GM19467 (cell line): ENCODE results near the gene AK3.
A peak's percentile ranks its signal among the peaks of the same experiment; 100 is the strongest.

Source experiments
- ATAC-seq: cut with Tn5 transposase; IDR thresholded peaks from one replicate; pipeline ENCODE4 v1.9.1; 2021; ENCODE audit warnings: mild to moderate bottlenecking, moderate library complexity; ENCODE audit not compliant: unreplicated experiment

Gene AK3

GRCh38 chr9:4709380-4709779 lies 31.6 kb downstream of the AK3 start:
- no peak for ATAC-seq

GRCh38 chr9:4706971-4707622 lies 33.9 kb downstream of the AK3 start:
- no peak for ATAC-seq

- ATAC-seq: no peak
These were observed 35.0 kb downstream of the AK3 start for GRCh38 chr9:4706021-4706420.

- no peak for ATAC-seq
These were observed 36.9 kb downstream of the AK3 start for GRCh38 chr9:4704129-4704528.

GRCh38 chr9:4701526-4701925 lies 39.5 kb downstream of the AK3 start:
- ATAC-seq: no peak

- ATAC-seq: no peak
These were observed 40.1 kb downstream of the AK3 start for GRCh38 chr9:4700932-4701331.

- no peak for ATAC-seq
These were observed 40.9 kb downstream of the AK3 start for GRCh38 chr9:4700091-4700490.

- ATAC-seq: no peak
These were observed 49.2 kb downstream of the AK3 start for GRCh38 chr9:4691795-4692194.

GRCh38 chr9:4690144-4690543 lies 50.9 kb downstream of the AK3 start:
- peak; percentile 47 for ATAC-seq

- ATAC-seq: peak; percentile 54
These were observed 51.3 kb downstream of the AK3 start for GRCh38 chr9:4689687-4690104.

GRCh38 chr9:4689021-4689420 lies 52.0 kb downstream of the AK3 start:
- no peak for ATAC-seq

- no peak for ATAC-seq
These were observed 54.4 kb downstream of the AK3 start for GRCh38 chr9:4686584-4686983.

GRCh38 chr9:4686112-4686511 lies 54.9 kb downstream of the AK3 start:
- no peak for ATAC-seq

GRCh38 chr9:4684820-4685219 lies 56.2 kb downstream of the AK3 start:
- ATAC-seq: no peak

- no peak for ATAC-seq
These were observed 60.3 kb downstream of the AK3 start for GRCh38 chr9:4680750-4681149.

- no peak for ATAC-seq
These were observed 60.9 kb downstream of the AK3 start for GRCh38 chr9:4680173-4680525.

- ATAC-seq: peak; percentile 94
These were observed 61.5 kb downstream of the AK3 start, which contains the start of gene CDC37L1 for GRCh38 chr9:4679268-4680172. TSS of gene CDC37L1 (plus strand) at chr9:4679569. CDS start at chr9:4679768, 199 bp downstream.

- ATAC-seq: peak; percentile 3
These were observed 62.2 kb downstream of the AK3 start for GRCh38 chr9:4678679-4679267.

GRCh38 chr9:4677392-4677791 lies 63.6 kb downstream of the AK3 start:
- no peak for ATAC-seq

GRCh38 chr9:4674783-4675182 lies 66.2 kb downstream of the AK3 start:
- no peak for ATAC-seq

GRCh38 chr9:4671737-4672136 lies 69.3 kb downstream of the AK3 start:
- no peak for ATAC-seq

- ATAC-seq: no peak
These were observed 70.4 kb downstream of the AK3 start for GRCh38 chr9:4670591-4670990.
